SK-N-SH (cell line): Measurements from ENCODE around the gene INPP5E. TPM values are rescaled to one million over a fixed set of nuclear protein-coding genes. Genes with fewer than 3 reads are reported as not detected.

ENCODE experiments used
- CTCF ChIA-PET: fragments of 300-600, 350-600 bp; formaldehyde crosslinking; extraction: SDS; loops from one replicate; lab custom pipeline; 2021; lab: Yijun Ruan, JAX
- POLR2A ChIA-PET: fragments of 350-600 bp; sonication (Branson Sonifier 250); formaldehyde crosslinking; extraction: SDS; loops from one replicate; lab custom pipeline; 2020; ENCODE audit warnings: antibody characterized with exemption, inconsistent platforms; lab: Yijun Ruan, JAX
- DNase-seq: peaks from one replicate; pipeline ENCODE4 v3.0.0; 2012
- H2AFZ ChIP-seq: fragments of 200-600 bp; sonication (generic); 2 replicates; pipeline ENCODE4 v1.8.1; 2016; ENCODE audit warnings: antibody characterized with exemption, mild to moderate bottlenecking, low read depth
- H3F3A ChIP-seq: fragments of 200-600 bp; sonication (generic); replicated peaks from 2 replicates; pipeline ENCODE3; 2016; ENCODE audit warnings: antibody characterized with exemption, mild to moderate bottlenecking; ENCODE audit not compliant: insufficient read depth
- H3K27ac ChIP-seq, 2 experiments: fragments of 200-500 bp in 1 of 2; fragments of 200-600 bp in 1 of 2; sonication (Bioruptor generic) in 1 of 2; sonication (generic), shearing (Covaris generic) in 1 of 2; 2 replicates each; pipeline versions ENCODE4 v1.5.1 to v1.6.1; 2014 to 2016; ENCODE audit warnings: low read depth in 2 of 2, inconsistent platforms in 1 of 2, low read length in 1 of 2, mild to moderate bottlenecking in 1 of 2, mixed read lengths in 1 of 2
- H3K27me3 ChIP-seq: fragments of 200-600 bp; sonication (generic), shearing (Covaris generic); 2 replicates; pipeline ENCODE4 v1.6.1; 2016; ENCODE audit warnings: mixed run types; ENCODE audit not compliant: insufficient read depth
- H3K36me3 ChIP-seq, 2 experiments: fragments of 200-500 bp in 1 of 2; fragments of 200-600 bp in 1 of 2; sonication (Bioruptor generic) in 1 of 2; sonication (generic) in 1 of 2; replicated peaks in 1 of 2; 2 replicates each; pipeline versions ENCODE3 to v1.5.1; 2014 to 2016; ENCODE audit warnings: low read length in 1 of 2, mild to moderate bottlenecking in 1 of 2; ENCODE audit not compliant: insufficient read depth in 2 of 2, control insufficient read depth in 1 of 2
- H3K4me1 ChIP-seq, 2 experiments: fragments of 200-500 bp in 1 of 2; fragments of 200-600 bp in 1 of 2; sonication (Bioruptor generic) in 1 of 2; sonication (generic), shearing (Covaris generic) in 1 of 2; 2 replicates each; pipeline versions ENCODE4 v1.5.1 to v1.6.1; 2014 to 2016; ENCODE audit warnings: low read depth in 1 of 2, low read length in 1 of 2, mixed run types in 1 of 2; ENCODE audit not compliant: insufficient read depth in 2 of 2, control insufficient read depth in 1 of 2
- H3K4me2 ChIP-seq: fragments of 200-600 bp; sonication (generic), shearing (Covaris generic); 2 replicates; pipeline ENCODE4 v1.6.1; 2017; ENCODE audit warnings: mixed run types
- H3K4me3 ChIP-seq, 2 experiments: fragments of 200-500 bp in 1 of 2; fragments of 200-600 bp in 1 of 2; sonication (Bioruptor generic) in 1 of 2; sonication (generic), shearing (Covaris generic) in 1 of 2; 2 replicates each; pipeline versions ENCODE4 v1.5.1 to v1.8.1; 2014 to 2016; ENCODE audit warnings: low read depth in 2 of 2, inconsistent platforms in 1 of 2, low read length in 1 of 2, mild to moderate bottlenecking in 1 of 2, mixed read lengths in 1 of 2, moderate library complexity in 1 of 2
- H3K79me2 ChIP-seq: fragments of 200-600 bp; sonication (generic); 2 replicates; pipeline ENCODE4 v1.8.1; 2017; ENCODE audit warnings: mild to moderate bottlenecking; ENCODE audit not compliant: insufficient read depth
- H3K9ac ChIP-seq: fragments of 200-600 bp; sonication (generic); 2 replicates; pipeline ENCODE4 v1.6.1; 2017; ENCODE audit warnings: mixed run types
- H3K9me2 ChIP-seq: fragments of 200-600 bp; sonication (generic); 2 replicates; pipeline ENCODE4 v1.6.1; 2017; ENCODE audit warnings: mixed run types
- H3K9me3 ChIP-seq: fragments of 200-600 bp; sonication (generic); 2 replicates; pipeline ENCODE4 v1.6.1; 2017; ENCODE audit warnings: mixed run types, mild to moderate bottlenecking, moderate library complexity
- H4K20me1 ChIP-seq: fragments of 200-600 bp; sonication (generic); 2 replicates; pipeline ENCODE4 v1.6.1; 2017; ENCODE audit warnings: mild to moderate bottlenecking, mixed run types; ENCODE audit not compliant: insufficient read depth
- JUND ChIP-seq: IDR thresholded peaks from 2 replicates; pipeline ENCODE4 v1.4.0; 2012
- MAX ChIP-seq: IDR thresholded peaks from 2 replicates; pipeline ENCODE4 v1.4.0; 2012; ENCODE audit warnings: low read depth
- POLR2AphosphoS5 ChIP-seq: IDR thresholded peaks from 2 replicates; pipeline ENCODE4 v1.6.1; 2012; ENCODE audit warnings: low read depth, low read length
- REST ChIP-seq: IDR thresholded peaks from 2 replicates; pipeline ENCODE4 v1.6.1; 2012; ENCODE audit warnings: mild to moderate bottlenecking, low read depth, low read length, moderate library complexity
- USF2 ChIP-seq: fragments of 150-350 bp; IDR thresholded peaks from 2 replicates; pipeline ENCODE4 v1.6.1; 2017; ENCODE audit warnings: antibody characterized with exemption, low read length, low read depth, borderline replicate concordance
- ZBTB33 ChIP-seq: IDR thresholded peaks from 2 replicates; pipeline ENCODE4 v1.4.0; 2012; ENCODE audit warnings: low read depth, borderline replicate concordance
- WGBS: methylation state at CpG from one replicate; pipeline ENCODE4 v1.1.6; 2017; ENCODE audit warnings: low lambda C conversion rate; 5-methylcytosine and 5-hydroxymethylcytosine counted together
- polyA plus RNA-seq, 3 experiments: library from polyadenylated mRNA; depleted of rRNA; stranded (reverse); fragments of >200 nt; gene quantifications; 2 replicates each; pipeline ENCODE4 v1.2.3, GENCODE V29; 2012

The INPP5E gene
- polyA plus RNA-seq, 1 of the 3 experiments (the other 2 are of a cell fraction): 12.8 TPM

GRCh38 chr9:136437839-136438547 lies 1.7 kb downstream of the INPP5E start:
- CTCF ChIA-PET: interaction anchor here (0.9 to 1.9 kb wide), 4 partner anchors 10 to 316 kb away, joined by 3 to 7 read pairs (median 4); no protein-coding TSS in a partner anchor
- H4K20me1 ChIP-seq: peaks cover 76% of the 10 kb centered on the region

GRCh38 chr9:136437430-136437829 lies 2.2 kb downstream of the INPP5E start:
- Histone ChIP-seq H3K79me2 (peaks cover 65% of the 10 kb centered on the region), H4K20me1 (peaks cover 77% of the 10 kb centered on the region), H3K4me3 (peak overlapping the region; percentile 81 to 83), H3K9me3 (no peaks in the 10 kb centered on the region), H3K36me3 (peaks cover 6 to 41% of the 10 kb centered on the region in 2 experiments), H3K27me3 (no peaks in the 10 kb centered on the region)
- CTCF ChIA-PET: interaction anchor here (0.9 to 1.9 kb wide), 3 partner anchors 13 to 315 kb away, joined by 3 to 7 read pairs (median 4); no protein-coding TSS in a partner anchor
- WGBS: 77% methylated on average over 7 of the region's 8 CpGs
- TF ChIP-seq REST: no peak
- no peak for TF ChIP-seq POLR2AphosphoS5
- TF ChIP-seq USF2: no peak
- no peak for TF ChIP-seq ZBTB33
- no peak for TF ChIP-seq MAX
- TF ChIP-seq, all 33 proteins: peak for 0
- Histone ChIP-seq H3K27ac (no peak overlapping the region), H3K4me1 (peaks cover 0 to 21% of the 10 kb centered on the region in 2 experiments; a peak in 1 of 4 replicates), H3K9ac (peak overlapping the region; percentile 85; the same call in 1 of the 2 replicates), H3K4me2 (peak overlapping the region; percentile 95), H3F3A (peaks cover 26% of the 10 kb centered on the region), H3K9me2 (no peaks in the 10 kb centered on the region), H2AFZ (no peak overlapping the region)
- no peak for DNase-seq
- POLR2A ChIA-PET: no interaction called here

More at GRCh38 chr9:136437839-136438547, 1.7 kb downstream of the INPP5E start:
- no peak for TF ChIP-seq JUND
- peak overlapping the region; percentile 85 for H3K9ac ChIP-seq
- H3K9me3 ChIP-seq: no peaks in the 10 kb centered on the region
- no peaks in the 10 kb centered on the region for H3K27me3 ChIP-seq
- WGBS: 48% methylated on average over 34 of the region's 37 CpGs
- H3K4me1 ChIP-seq: peaks cover 0 to 21% of the 10 kb centered on the region in 2 experiments; a peak in 1 of 4 replicates
- peak overlapping the region; percentile 81 to 83 for H3K4me3 ChIP-seq
- DNase-seq: no peak
- peaks cover 27% of the 10 kb centered on the region for H3F3A ChIP-seq
- no peaks in the 10 kb centered on the region for H3K9me2 ChIP-seq
- H2AFZ ChIP-seq: no peak overlapping the region
- H3K27ac ChIP-seq: no peak overlapping the region
- POLR2A ChIA-PET: no interaction called here
- peaks cover 64% of the 10 kb centered on the region for H3K79me2 ChIP-seq
- H3K4me2 ChIP-seq: peak overlapping the region; percentile 95
- H3K36me3 ChIP-seq: peaks cover 6 to 41% of the 10 kb centered on the region in 2 experiments
